HCT116 (cell line): ENCODE data around the gene MFRP.

Source experiments
- EZH2 ChIP-seq: fragments of 200-600 bp; sonication (generic); IDR thresholded peaks from 2 replicates; pipeline ENCODE4 v1.6.1; 2017; ENCODE audit warnings: antibody characterized with exemption, mixed run types
- JUND ChIP-seq: IDR thresholded peaks from 2 replicates; pipeline ENCODE4 v1.6.1; 2012
- POLR2A ChIP-seq: IDR thresholded peaks from 2 replicates; pipeline ENCODE4 v1.7.0; 2011; ENCODE audit warnings: borderline replicate concordance; ENCODE audit not compliant: insufficient read depth, insufficient read length; ENCODE audit errors: extremely low read depth
- REST ChIP-seq: IDR thresholded peaks from 2 replicates; pipeline ENCODE4 v1.6.1; 2012; ENCODE audit warnings: low read depth
- TF ChIP-seq, protein P1 (sequence below), 3 experiments: fragments of 200-600 bp in 1 of 3; sonication (generic) in 1 of 3; IDR thresholded peaks in 2 of 3; conservative IDR thresholded peaks in 1 of 3; 2 replicates each; pipeline ENCODE4 v1.5.1; 2012 to 2017; ENCODE audit warnings: low read depth in 2 of 3, low read length in 2 of 3, antibody characterized with exemption in 1 of 3, borderline replicate concordance in 1 of 3, control low read depth in 1 of 3, mild to moderate bottlenecking in 1 of 3, mixed read lengths in 1 of 3, mixed run types in 1 of 3, moderate library complexity in 1 of 3; ENCODE audit not compliant: insufficient read depth in 1 of 3

GRCh38 chr11:119347242-119347641, 737 bp upstream of the MFRP start:
- TF ChIP-seq POLR2A (no peak), REST (no peak), EZH2 (no peak), JUND (no peak)
- TF ChIP-seq, protein P1, sequence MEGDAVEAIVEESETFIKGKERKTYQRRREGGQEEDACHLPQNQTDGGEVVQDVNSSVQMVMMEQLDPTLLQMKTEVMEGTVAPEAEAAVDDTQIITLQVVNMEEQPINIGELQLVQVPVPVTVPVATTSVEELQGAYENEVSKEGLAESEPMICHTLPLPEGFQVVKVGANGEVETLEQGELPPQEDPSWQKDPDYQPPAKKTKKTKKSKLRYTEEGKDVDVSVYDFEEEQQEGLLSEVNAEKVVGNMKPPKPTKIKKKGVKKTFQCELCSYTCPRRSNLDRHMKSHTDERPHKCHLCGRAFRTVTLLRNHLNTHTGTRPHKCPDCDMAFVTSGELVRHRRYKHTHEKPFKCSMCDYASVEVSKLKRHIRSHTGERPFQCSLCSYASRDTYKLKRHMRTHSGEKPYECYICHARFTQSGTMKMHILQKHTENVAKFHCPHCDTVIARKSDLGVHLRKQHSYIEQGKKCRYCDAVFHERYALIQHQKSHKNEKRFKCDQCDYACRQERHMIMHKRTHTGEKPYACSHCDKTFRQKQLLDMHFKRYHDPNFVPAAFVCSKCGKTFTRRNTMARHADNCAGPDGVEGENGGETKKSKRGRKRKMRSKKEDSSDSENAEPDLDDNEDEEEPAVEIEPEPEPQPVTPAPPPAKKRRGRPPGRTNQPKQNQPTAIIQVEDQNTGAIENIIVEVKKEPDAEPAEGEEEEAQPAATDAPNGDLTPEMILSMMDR (IDR thresholded peaks at IDR 0.05 in 2 of 3, conservative IDR thresholded peaks at IDR 0.05 in 1 of 3; ENCODE audit: borderline replicate concordance in 1 of 3, insufficient read depth in 1 of 3, low read depth in 2 of 3, low read length in 2 of 3), result no peak
